Esophagus muscularis mucosa (tissue), 4 donors: ENCODE results near the gene INPP5J. TPM values are rescaled to one million over a fixed set of nuclear protein-coding genes. Genes with fewer than 3 reads are reported as not detected.

Experiments
- DNase-seq: peaks from one replicate; pipeline ENCODE4 v3.0.0-alpha.2; 2017; ENCODE audit errors: extremely low spot score
- H3K27ac ChIP-seq, 4 donors: fragments of 200-600 bp; sonication (generic); replicated peaks in 1 of 4; 1 replicate in 3 of 4; 2 replicates in 1 of 4; pipeline ENCODE4 v1.5.1; 2016 to 2019; ENCODE audit warnings: mild to moderate bottlenecking in 1 of 4
- H3K27me3 ChIP-seq, 4 donors: fragments of 200-600 bp; sonication (generic); one replicate each; pipeline versions ENCODE4 v1.5.1 to v1.6.0; 2016 to 2019
- H3K36me3 ChIP-seq, 4 donors: fragments of 200-600 bp; sonication (generic); one replicate each; pipeline ENCODE4 v1.5.1; 2016 to 2019
- H3K4me1 ChIP-seq, 4 donors: fragments of 200-600 bp; sonication (generic); one replicate each; pipeline ENCODE4 v1.5.1; 2016 to 2019
- H3K4me3 ChIP-seq, 4 donors: fragments of 200-600 bp; sonication (generic); 1 replicate in 2 of 4; 2 replicates in 2 of 4; pipeline ENCODE4 v1.5.1; 2016 to 2019; ENCODE audit warnings: mild to moderate bottlenecking in 4 of 4, moderate library complexity in 1 of 4
- H3K9me3 ChIP-seq, 4 donors: fragments of 200-600 bp; sonication (generic); 1 replicate in 3 of 4; 2 replicates in 1 of 4; pipeline ENCODE4 v1.5.1; 2016 to 2019
- EP300 ChIP-seq: sonication (generic); formaldehyde crosslinking; IDR thresholded peaks from one replicate; pipeline ENCODE4 v1.6.1; 2017; ENCODE audit warnings: antibody characterized with exemption
- POLR2A ChIP-seq: fragments of 450-650 bp; IDR thresholded peaks from one replicate; pipeline ENCODE4 v1.6.1; 2017; ENCODE audit warnings: antibody characterized with exemption, moderate library complexity, mild to moderate bottlenecking, low read depth
- POLR2AphosphoS5 ChIP-seq, 2 donors: sonication (generic); formaldehyde crosslinking; IDR thresholded peaks; one replicate each; pipeline ENCODE4 v1.6.1; 2017; ENCODE audit warnings: antibody characterized with exemption in 2 of 2
- WGBS: methylation state at CpG from one replicate; pipeline ENCODE4 v1.1.5; 2018; 5-methylcytosine and 5-hydroxymethylcytosine counted together
- intact Hi-C: fragments of 100-400 bp; cut with DNase I; formaldehyde crosslinking; loops from one replicate; pipeline ENCODE4 v1.15.1; 2023
- total RNA-seq, 4 donors: library from RNA; depleted of rRNA; stranded (reverse); fragments of >200 nt; gene quantifications; one replicate each; pipeline versions ENCODE4 v1.1.0 to v1.2.1, GENCODE V29; 2016
- TF ChIP-seq, protein P1 (sequence below), 3 experiments: fragments of 200-600 bp in 2 of 3; fragments of 450-650 bp in 1 of 3; sonication (generic) in 2 of 3; IDR thresholded peaks; one replicate each; pipeline ENCODE4 v1.5.1; 2017 to 2019; ENCODE audit warnings: antibody characterized with exemption in 3 of 3, mild to moderate bottlenecking in 2 of 3, moderate library complexity in 1 of 3

The INPP5J gene
- total RNA-seq, 4 donors from 2014 or later: 1.3 to 2.1 (median 1.8) TPM

GRCh38 chr22:31123292-31123602, 481 bp downstream of the INPP5J start:
- DNase-seq: no peak
- Histone ChIP-seq H3K4me3 (peak overlapping the region; percentile 44 to 57 (median 52)), H3K27ac (peak overlapping the region; percentile 45 to 66 (median 55)), H3K4me1 (peaks cover 17 to 31% (median 28%) of the 10 kb centered on the region in 4 donors), H3K36me3 (no peaks in the 10 kb centered on the region), H3K27me3 (no peaks in the 10 kb centered on the region), H3K9me3 (no peaks in the 10 kb centered on the region)
- intact Hi-C loops: no loop called here
- 65% methylated on average over 4 of the region's 4 CpGs for WGBS
- TF ChIP-seq EP300: no peak
- TF ChIP-seq, protein P1, sequence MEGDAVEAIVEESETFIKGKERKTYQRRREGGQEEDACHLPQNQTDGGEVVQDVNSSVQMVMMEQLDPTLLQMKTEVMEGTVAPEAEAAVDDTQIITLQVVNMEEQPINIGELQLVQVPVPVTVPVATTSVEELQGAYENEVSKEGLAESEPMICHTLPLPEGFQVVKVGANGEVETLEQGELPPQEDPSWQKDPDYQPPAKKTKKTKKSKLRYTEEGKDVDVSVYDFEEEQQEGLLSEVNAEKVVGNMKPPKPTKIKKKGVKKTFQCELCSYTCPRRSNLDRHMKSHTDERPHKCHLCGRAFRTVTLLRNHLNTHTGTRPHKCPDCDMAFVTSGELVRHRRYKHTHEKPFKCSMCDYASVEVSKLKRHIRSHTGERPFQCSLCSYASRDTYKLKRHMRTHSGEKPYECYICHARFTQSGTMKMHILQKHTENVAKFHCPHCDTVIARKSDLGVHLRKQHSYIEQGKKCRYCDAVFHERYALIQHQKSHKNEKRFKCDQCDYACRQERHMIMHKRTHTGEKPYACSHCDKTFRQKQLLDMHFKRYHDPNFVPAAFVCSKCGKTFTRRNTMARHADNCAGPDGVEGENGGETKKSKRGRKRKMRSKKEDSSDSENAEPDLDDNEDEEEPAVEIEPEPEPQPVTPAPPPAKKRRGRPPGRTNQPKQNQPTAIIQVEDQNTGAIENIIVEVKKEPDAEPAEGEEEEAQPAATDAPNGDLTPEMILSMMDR (IDR thresholded peaks at IDR 0.05): no peak
- no peak for TF ChIP-seq POLR2AphosphoS5 (IDR thresholded peaks at IDR 0.05)
- no peak for TF ChIP-seq POLR2A

DNA sequence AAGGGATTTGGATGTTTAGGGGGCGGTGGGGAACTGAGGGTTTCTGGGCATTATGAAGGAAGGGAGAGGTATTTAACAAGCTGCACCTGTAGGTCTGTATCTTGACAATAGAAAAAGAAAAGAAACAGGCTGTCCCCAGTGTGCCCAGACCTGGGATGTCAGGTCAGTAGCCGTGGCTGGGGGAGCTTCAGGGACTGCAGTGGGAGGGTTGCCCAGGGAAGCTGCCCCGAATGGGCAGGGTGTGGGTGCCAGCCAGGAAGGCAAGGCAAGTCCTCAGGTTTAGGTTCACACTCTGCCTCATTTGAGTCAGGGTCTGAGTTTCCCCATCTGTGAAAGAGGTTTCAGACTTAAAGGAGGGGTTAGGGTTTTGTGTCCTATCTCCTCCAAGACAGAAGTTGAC, 1.5 kb downstream of the INPP5J start:
- 57% methylated on average over 3 of the region's 3 CpGs for WGBS
- DNase-seq: no peak
- intact Hi-C loops: no loop called here

GRCh38 chr22:31124811-31125465, 2.2 kb downstream of the INPP5J start:
- intact Hi-C loops: no loop called here
- no peak for TF ChIP-seq EP300
- TF ChIP-seq, protein P1 (IDR thresholded peaks at IDR 0.05): no peak
- no peak for TF ChIP-seq POLR2A
- no peak for TF ChIP-seq POLR2AphosphoS5 (IDR thresholded peaks at IDR 0.05)
- WGBS: 74% methylated on average over 7 of the region's 14 CpGs

More for the DNA sequence above, 1.5 kb downstream of the INPP5J start:
- Histone ChIP-seq H3K27me3 (no peaks in the 10 kb centered on the region), H3K9me3 (no peaks in the 10 kb centered on the region), H3K27ac (no peak overlapping the region), H3K4me1 (peaks cover 17 to 24% (median 20%) of the 10 kb centered on the region in 4 donors), H3K36me3 (no peaks in the 10 kb centered on the region), H3K4me3 (no peak overlapping the region)
- no peak for TF ChIP-seq POLR2A
- TF ChIP-seq, protein P1 (IDR thresholded peaks at IDR 0.05): no peak
- TF ChIP-seq EP300: no peak
- no peak for TF ChIP-seq POLR2AphosphoS5 (IDR thresholded peaks at IDR 0.05)

DNA sequence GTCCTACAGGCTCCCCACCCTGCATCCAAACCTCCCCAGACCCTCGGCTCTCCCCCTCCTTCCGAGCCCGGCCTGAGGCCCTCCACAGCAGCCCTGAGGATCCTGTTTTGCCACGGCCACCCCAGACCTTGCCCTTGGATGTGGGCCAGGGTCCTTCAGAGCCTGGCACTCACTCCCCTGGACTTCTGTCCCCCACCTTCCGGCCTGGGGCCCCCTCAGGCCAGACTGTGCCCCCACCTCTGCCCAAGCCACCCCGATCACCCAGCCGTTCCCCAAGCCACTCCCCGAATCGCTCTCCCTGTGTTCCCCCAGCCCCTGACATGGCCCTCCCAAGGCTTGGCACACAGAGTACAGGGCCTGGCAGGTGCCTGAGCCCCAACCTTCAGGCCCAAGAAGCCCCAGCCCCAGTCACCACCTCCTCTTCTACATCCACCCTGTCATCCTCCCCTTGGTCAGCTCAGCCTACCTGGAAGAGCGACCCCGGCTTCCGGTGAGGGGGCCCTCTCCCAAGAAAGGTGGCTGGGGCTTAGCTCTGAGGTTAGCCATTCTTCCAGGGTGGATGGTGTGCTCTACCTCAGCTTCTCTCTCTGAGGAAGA, 2.9 kb downstream of the INPP5J start:
- DNase-seq: no peak
- peaks cover 17 to 23% (median 17%) of the 10 kb centered on the region in 4 donors for H3K4me1 ChIP-seq
- no peaks in the 10 kb centered on the region for H3K27me3 ChIP-seq
- 89% methylated on average over 12 of the region's 12 CpGs for WGBS
- TF ChIP-seq, protein P1 (IDR thresholded peaks at IDR 0.05): no peak
- TF ChIP-seq EP300: no peak
- no peak for TF ChIP-seq POLR2AphosphoS5 (IDR thresholded peaks at IDR 0.05)
- TF ChIP-seq POLR2A: no peak
- no peak overlapping the region for H3K27ac ChIP-seq
- intact Hi-C loops: no loop called here
- H3K9me3 ChIP-seq: no peaks in the 10 kb centered on the region
- H3K4me3 ChIP-seq: no peak overlapping the region
- H3K36me3 ChIP-seq: no peaks in the 10 kb centered on the region

More at GRCh38 chr22:31124811-31125465, 2.2 kb downstream of the INPP5J start:
- H3K27ac ChIP-seq: no peak overlapping the region
- no peak overlapping the region for H3K4me3 ChIP-seq
- DNase-seq: no peak
- no peaks in the 10 kb centered on the region for H3K36me3 ChIP-seq
- peaks cover 17 to 23% (median 18%) of the 10 kb centered on the region in 4 donors for H3K4me1 ChIP-seq
- H3K27me3 ChIP-seq: no peaks in the 10 kb centered on the region
- no peaks in the 10 kb centered on the region for H3K9me3 ChIP-seq
